ENCODE results near the gene NRIP2. TPM values are rescaled to one million over a fixed set of nuclear protein-coding genes. Genes with fewer than 3 reads are reported as not detected.
A peak's percentile ranks its signal among the peaks of the same experiment; 100 is the strongest.
"Not testable (repeated sequence)": the region's sequence is repeated elsewhere in the genome, so short reads cannot be mapped to it uniquely, and the experiment has no call there.

NRIP2 gene
- total and polyA plus RNA-seq, 5 donors from 2014 or later, result 0.77 to 1.2 (median 1.0) TPM; not detected in 1

DNA sequence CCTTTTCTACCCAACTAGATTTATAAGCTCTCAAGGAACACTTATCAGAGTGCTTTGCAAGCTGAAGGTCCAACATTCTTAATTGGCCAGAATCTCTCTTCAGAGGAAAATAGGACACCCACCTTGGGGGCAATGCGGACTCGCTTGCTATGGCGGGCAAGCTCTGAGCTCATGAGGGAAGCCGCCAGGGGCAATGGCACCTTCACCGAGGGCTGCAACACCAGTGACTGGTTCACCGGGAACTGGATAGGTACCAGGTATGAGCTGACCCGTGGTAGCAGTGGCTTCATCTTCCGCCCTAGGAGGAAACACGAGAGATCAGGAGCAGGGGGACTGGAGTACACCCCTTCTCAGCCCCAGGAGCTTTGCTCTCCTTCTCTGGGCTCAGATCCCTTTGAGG is 29.4 kb upstream of the NRIP2 start:
- H3K27ac Mint-ChIP-seq, result peak overlapping the region in 1 of 3 donors; percentile 1
- H3K36me3 ChIP-seq (ENCODE audit: control insufficient read depth, insufficient read depth, low read length), result peaks cover 6% of the 10 kb centered on the region
- DNase-seq (no peak), ATAC-seq (ENCODE audit: low read depth in 2 of 2) (no peak)
- H3K27me3 Mint-ChIP-seq, result no peaks in the 10 kb centered on the region
- no peaks in the 10 kb centered on the region for H3K9me3 Mint-ChIP-seq
- H3K9me3 ChIP-seq (ENCODE audit: control insufficient read depth in 2 of 2, low read length in 2 of 2), result no peaks in the 10 kb centered on the region
- peaks cover 0 to 18% (median 3%) of the 10 kb centered on the region in 4 donors for H3K4me1 Mint-ChIP-seq
- H3K36me3 Mint-ChIP-seq, result peaks cover 9% of the 10 kb centered on the region
- H3K4me1 ChIP-seq (ENCODE audit: control insufficient read depth, insufficient read depth, low read length, poor library complexity, severe bottlenecking), result peaks cover 9% of the 10 kb centered on the region
- no peak overlapping the region for H3K4me3 ChIP-seq (ENCODE audit: low read depth, low read length)
- H3K27ac ChIP-seq (ENCODE audit: insufficient read depth, low read length, poor library complexity, severe bottlenecking), result no peak overlapping the region
- H3K27me3 ChIP-seq (ENCODE audit: control insufficient read depth, insufficient read depth, low read length), result no peaks in the 10 kb centered on the region
- H3K4me3 Mint-ChIP-seq, result peak overlapping the region in 1 of 4 donors; percentile 54

- H3K4me1 ChIP-seq (ENCODE audit: control insufficient read depth, insufficient read depth, low read length, poor library complexity, severe bottlenecking); H3K27me3 Mint-ChIP-seq; H3K9me3 ChIP-seq (ENCODE audit: control insufficient read depth in 2 of 2, low read length in 2 of 2); DNase-seq; H3K4me3 ChIP-seq (ENCODE audit: low read depth, low read length); ATAC-seq (ENCODE audit: low read depth in 2 of 2); H3K27me3 ChIP-seq (ENCODE audit: control insufficient read depth, insufficient read depth, low read length); H3K27ac ChIP-seq (ENCODE audit: insufficient read depth, low read length, poor library complexity, severe bottlenecking); H3K4me3 Mint-ChIP-seq; H3K9me3 Mint-ChIP-seq: not testable (repeated sequence)
- H3K36me3 Mint-ChIP-seq, result peaks cover 14% of the 10 kb centered on the region
- H3K27ac Mint-ChIP-seq, result peak overlapping the region in 1 of 3 donors; percentile 1
- H3K4me1 Mint-ChIP-seq, result peaks cover 0 to 13% (median 3%) of the 10 kb centered on the region in 4 donors
- H3K36me3 ChIP-seq (ENCODE audit: control insufficient read depth, insufficient read depth, low read length), result peaks cover 12% of the 10 kb centered on the region
Observed at GRCh38 chr12:2863402-2863801, 28.6 kb upstream of the NRIP2 start.

DNA sequence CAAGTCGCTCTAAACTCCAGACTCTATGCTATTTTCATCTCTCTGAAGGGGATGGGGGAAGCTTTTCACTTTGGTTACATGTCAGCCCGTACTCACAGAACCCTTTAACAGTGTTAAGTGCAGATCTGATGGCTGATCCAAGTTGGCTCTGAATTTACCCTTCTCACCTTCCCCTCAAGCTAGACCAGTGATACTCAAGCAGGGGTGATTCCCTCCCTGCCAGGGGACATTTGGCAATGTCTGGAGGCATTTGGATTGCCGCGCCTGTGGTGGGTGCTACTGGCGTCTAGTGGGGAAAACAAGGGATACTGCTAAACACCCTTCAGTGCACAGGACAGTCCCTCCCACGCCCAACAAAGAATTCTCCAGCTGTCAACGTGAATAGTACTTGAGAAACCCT is 28.0 kb upstream of the NRIP2 start:
- Histone ChIP-seq H3K9me3 (ENCODE audit: control insufficient read depth in 2 of 2, low read length in 2 of 2) (no peaks in the 10 kb centered on the region), H3K4me1 (ENCODE audit: control insufficient read depth, insufficient read depth, low read length, poor library complexity, severe bottlenecking) (no peaks in the 10 kb centered on the region), H3K27me3 (ENCODE audit: control insufficient read depth, insufficient read depth, low read length) (no peaks in the 10 kb centered on the region), H3K36me3 (ENCODE audit: control insufficient read depth, insufficient read depth, low read length) (peaks cover 13% of the 10 kb centered on the region), H3K4me3 (ENCODE audit: low read depth, low read length) (no peak overlapping the region), H3K27ac (ENCODE audit: insufficient read depth, low read length, poor library complexity, severe bottlenecking) (no peak overlapping the region)
- no peak for ATAC-seq (ENCODE audit: low read depth in 2 of 2)
- peak overlapping the region in 1 of 3 donors; percentile 1 for H3K27ac Mint-ChIP-seq
- no peaks in the 10 kb centered on the region for H3K9me3 Mint-ChIP-seq
- no peak for DNase-seq
- H3K36me3 Mint-ChIP-seq, result peaks cover 14% of the 10 kb centered on the region
- H3K4me3 Mint-ChIP-seq, result no peak overlapping the region
- H3K4me1 Mint-ChIP-seq, result peaks cover 0 to 8% (median 3%) of the 10 kb centered on the region in 4 donors
- no peaks in the 10 kb centered on the region for H3K27me3 Mint-ChIP-seq

- H3K4me1 ChIP-seq (ENCODE audit: control insufficient read depth, insufficient read depth, low read length, poor library complexity, severe bottlenecking), result no peaks in the 10 kb centered on the region
- H3K4me3 ChIP-seq (ENCODE audit: low read depth, low read length), result no peak overlapping the region
- H3K27ac ChIP-seq (ENCODE audit: insufficient read depth, low read length, poor library complexity, severe bottlenecking), result no peak overlapping the region
- peaks cover 26% of the 10 kb centered on the region for H3K36me3 ChIP-seq (ENCODE audit: control insufficient read depth, insufficient read depth, low read length)
- H3K9me3 ChIP-seq (ENCODE audit: control insufficient read depth in 2 of 2, low read length in 2 of 2), result no peaks in the 10 kb centered on the region
- H3K27me3 ChIP-seq (ENCODE audit: control insufficient read depth, insufficient read depth, low read length), result no peaks in the 10 kb centered on the region
- Mint-ChIP-seq H3K27ac (no peak overlapping the region), H3K27me3 (no peaks in the 10 kb centered on the region), H3K4me3 (no peak overlapping the region), H3K4me1 (peaks cover 0 to 2% (median 0%) of the 10 kb centered on the region in 4 donors), H3K9me3 (no peaks in the 10 kb centered on the region), H3K36me3 (peaks cover 23% of the 10 kb centered on the region)
- ATAC-seq (ENCODE audit: low read depth in 2 of 2), result no peak
- DNase-seq, result no peak
Observed at GRCh38 chr12:2860170-2860569, 25.3 kb upstream of the NRIP2 start.

GRCh38 chr12:2858944-2859421 is 24.1 kb upstream of the NRIP2 start:
- DNase-seq, result no peak
- Mint-ChIP-seq H3K9me3 (no peaks in the 10 kb centered on the region), H3K4me3 (no peak overlapping the region), H3K27me3 (no peaks in the 10 kb centered on the region), H3K4me1 (peaks cover 0 to 2% (median 0%) of the 10 kb centered on the region in 4 donors), H3K36me3 (peaks cover 21% of the 10 kb centered on the region), H3K27ac (no peak overlapping the region)
- Histone ChIP-seq H3K27me3 (ENCODE audit: control insufficient read depth, insufficient read depth, low read length) (no peaks in the 10 kb centered on the region), H3K9me3 (ENCODE audit: control insufficient read depth in 2 of 2, low read length in 2 of 2) (no peaks in the 10 kb centered on the region), H3K4me3 (ENCODE audit: low read depth, low read length) (no peak overlapping the region), H3K27ac (ENCODE audit: insufficient read depth, low read length, poor library complexity, severe bottlenecking) (no peak overlapping the region), H3K36me3 (ENCODE audit: control insufficient read depth, insufficient read depth, low read length) (peaks cover 26% of the 10 kb centered on the region), H3K4me1 (ENCODE audit: control insufficient read depth, insufficient read depth, low read length, poor library complexity, severe bottlenecking) (no peaks in the 10 kb centered on the region)
- no peak for ATAC-seq (ENCODE audit: low read depth in 2 of 2)

GRCh38 chr12:2858334-2858733 is 23.5 kb upstream of the NRIP2 start:
- DNase-seq (no peak), ATAC-seq (ENCODE audit: low read depth in 2 of 2) (no peak)
- H3K27ac ChIP-seq (ENCODE audit: insufficient read depth, low read length, poor library complexity, severe bottlenecking), result no peak overlapping the region
- Mint-ChIP-seq H3K36me3 (peaks cover 19% of the 10 kb centered on the region), H3K4me3 (no peak overlapping the region), H3K27me3 (no peaks in the 10 kb centered on the region), H3K9me3 (no peaks in the 10 kb centered on the region), H3K27ac (peak overlapping the region in 1 of 3 donors; percentile 25), H3K4me1 (peaks cover 0 to 2% (median 0%) of the 10 kb centered on the region in 4 donors)
- no peaks in the 10 kb centered on the region for H3K4me1 ChIP-seq (ENCODE audit: control insufficient read depth, insufficient read depth, low read length, poor library complexity, severe bottlenecking)
- H3K36me3 ChIP-seq (ENCODE audit: control insufficient read depth, insufficient read depth, low read length), result peaks cover 26% of the 10 kb centered on the region
- no peaks in the 10 kb centered on the region for H3K9me3 ChIP-seq (ENCODE audit: control insufficient read depth in 2 of 2, low read length in 2 of 2)
- no peak overlapping the region for H3K4me3 ChIP-seq (ENCODE audit: low read depth, low read length)
- H3K27me3 ChIP-seq (ENCODE audit: control insufficient read depth, insufficient read depth, low read length), result no peaks in the 10 kb centered on the region

- no peaks in the 10 kb centered on the region for H3K9me3 ChIP-seq (ENCODE audit: control insufficient read depth in 2 of 2, low read length in 2 of 2)
- H3K27me3 ChIP-seq (ENCODE audit: control insufficient read depth, insufficient read depth, low read length), result no peaks in the 10 kb centered on the region
- no peak for ATAC-seq (ENCODE audit: low read depth in 2 of 2)
- DNase-seq, result no peak
- H3K36me3 ChIP-seq (ENCODE audit: control insufficient read depth, insufficient read depth, low read length), result peaks cover 26% of the 10 kb centered on the region
- peaks cover 19% of the 10 kb centered on the region for H3K36me3 Mint-ChIP-seq
- H3K4me3 ChIP-seq (ENCODE audit: low read depth, low read length), result no peak overlapping the region
- H3K27me3 Mint-ChIP-seq, result no peaks in the 10 kb centered on the region
- H3K27ac Mint-ChIP-seq, result no peak overlapping the region
- no peaks in the 10 kb centered on the region for H3K9me3 Mint-ChIP-seq
- H3K4me1 Mint-ChIP-seq, result peaks cover 0 to 2% (median 0%) of the 10 kb centered on the region in 4 donors
- H3K27ac ChIP-seq (ENCODE audit: insufficient read depth, low read length, poor library complexity, severe bottlenecking), result no peak overlapping the region
- no peaks in the 10 kb centered on the region for H3K4me1 ChIP-seq (ENCODE audit: control insufficient read depth, insufficient read depth, low read length, poor library complexity, severe bottlenecking)
- H3K4me3 Mint-ChIP-seq, result no peak overlapping the region
Observed at GRCh38 chr12:2857576-2857975, 22.7 kb upstream of the NRIP2 start.

DNA sequence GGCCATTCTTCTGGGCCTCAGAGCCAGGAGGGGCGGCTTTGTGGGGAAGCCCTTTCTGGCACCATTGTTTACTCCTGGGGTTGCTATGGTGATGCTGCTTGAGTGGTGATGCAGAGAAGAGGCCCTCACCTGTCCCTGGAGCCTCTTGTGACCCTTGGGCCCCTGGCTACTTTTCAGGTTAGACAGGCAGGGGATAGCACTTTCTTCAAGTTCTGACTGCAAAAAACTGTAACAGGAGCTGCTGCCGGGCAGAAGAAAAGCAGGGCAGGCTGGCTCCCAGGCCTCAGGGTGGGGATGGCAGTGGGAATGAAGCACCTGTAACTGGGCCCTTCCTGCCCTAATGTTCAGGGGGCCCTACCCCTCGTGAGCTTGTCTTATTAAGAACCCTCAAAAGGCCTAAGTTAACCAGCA is 22.2 kb upstream of the NRIP2 start, which contains the start of gene TEX52:
Gene TEX52 (minus strand): TSS at position 19 of the 411 bp plus-strand sequence. CDS start 13 bp downstream, at position 6.
- H3K27ac ChIP-seq (ENCODE audit: insufficient read depth, low read length, poor library complexity, severe bottlenecking), result no peak within 1 kb of the TSS
- ATAC-seq (ENCODE audit: low read depth in 2 of 2) (no peak), DNase-seq (no peak)
- Mint-ChIP-seq H3K4me3 (no peak within 1 kb of the TSS), H3K27ac (peak within 1 kb of the TSS in 1 of 3 donors; percentile 55), H3K4me1 (peaks cover 0 to 2% (median 0%) of the 10 kb centered on the region in 4 donors), H3K9me3 (no peaks in the 10 kb centered on the region), H3K36me3 (peaks cover 19% of the 10 kb centered on the region), H3K27me3 (no peaks in the 10 kb centered on the region)
- H3K4me1 ChIP-seq (ENCODE audit: control insufficient read depth, insufficient read depth, low read length, poor library complexity, severe bottlenecking), result no peaks in the 10 kb centered on the region
- H3K4me3 ChIP-seq (ENCODE audit: low read depth, low read length), result no peak within 1 kb of the TSS
- no peaks in the 10 kb centered on the region for H3K27me3 ChIP-seq (ENCODE audit: control insufficient read depth, insufficient read depth, low read length)
- peaks cover 26% of the 10 kb centered on the region for H3K36me3 ChIP-seq (ENCODE audit: control insufficient read depth, insufficient read depth, low read length)
- no peaks in the 10 kb centered on the region for H3K9me3 ChIP-seq (ENCODE audit: control insufficient read depth in 2 of 2, low read length in 2 of 2)
